A673 (cell line): Measurements from ENCODE around the gene MYO3A.

Experiments used
- EZH2 ChIP-seq: fragments of 200-600 bp; sonication (generic); IDR thresholded peaks from 2 replicates; pipeline ENCODE4 v1.6.1; 2017; ENCODE audit warnings: borderline replicate concordance, low read depth, mild to moderate bottlenecking, mixed read lengths, antibody characterized with exemption, low read length; ENCODE audit not compliant: poor library complexity, severe bottlenecking
- TF ChIP-seq, protein P1 (sequence below): fragments of 300-800, 200-600 bp; sonication (generic); conservative IDR thresholded peaks from 2 replicates; pipeline ENCODE4 v1.5.1; 2017; ENCODE audit warnings: low read depth, mild to moderate bottlenecking, antibody characterized with exemption, low read length, moderate library complexity, mixed read lengths

DNA sequence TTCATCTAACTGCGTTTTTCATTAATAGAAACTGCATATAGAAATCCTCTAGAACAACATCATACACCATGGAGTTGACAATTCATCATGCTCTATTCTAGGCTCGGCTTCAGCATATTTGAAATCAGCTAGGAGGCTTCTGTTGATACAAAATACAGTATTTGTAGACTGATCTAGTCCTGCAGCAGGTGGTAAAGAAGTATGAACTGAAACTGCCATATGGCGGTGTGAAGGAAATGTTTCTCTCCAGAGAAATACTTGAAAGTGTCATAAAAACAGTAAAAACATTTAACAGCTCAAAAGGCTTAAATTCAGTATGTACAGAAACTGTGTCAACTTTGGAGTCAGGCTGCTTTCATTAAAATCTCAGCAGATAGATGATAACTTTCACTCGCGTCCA, 32.0 kb upstream of the MYO3A start:
- TF ChIP-seq, protein P1, sequence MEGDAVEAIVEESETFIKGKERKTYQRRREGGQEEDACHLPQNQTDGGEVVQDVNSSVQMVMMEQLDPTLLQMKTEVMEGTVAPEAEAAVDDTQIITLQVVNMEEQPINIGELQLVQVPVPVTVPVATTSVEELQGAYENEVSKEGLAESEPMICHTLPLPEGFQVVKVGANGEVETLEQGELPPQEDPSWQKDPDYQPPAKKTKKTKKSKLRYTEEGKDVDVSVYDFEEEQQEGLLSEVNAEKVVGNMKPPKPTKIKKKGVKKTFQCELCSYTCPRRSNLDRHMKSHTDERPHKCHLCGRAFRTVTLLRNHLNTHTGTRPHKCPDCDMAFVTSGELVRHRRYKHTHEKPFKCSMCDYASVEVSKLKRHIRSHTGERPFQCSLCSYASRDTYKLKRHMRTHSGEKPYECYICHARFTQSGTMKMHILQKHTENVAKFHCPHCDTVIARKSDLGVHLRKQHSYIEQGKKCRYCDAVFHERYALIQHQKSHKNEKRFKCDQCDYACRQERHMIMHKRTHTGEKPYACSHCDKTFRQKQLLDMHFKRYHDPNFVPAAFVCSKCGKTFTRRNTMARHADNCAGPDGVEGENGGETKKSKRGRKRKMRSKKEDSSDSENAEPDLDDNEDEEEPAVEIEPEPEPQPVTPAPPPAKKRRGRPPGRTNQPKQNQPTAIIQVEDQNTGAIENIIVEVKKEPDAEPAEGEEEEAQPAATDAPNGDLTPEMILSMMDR: no peak
- no peak for TF ChIP-seq EZH2
